NCI-H187 treated with DMSO at 0.1 percent for 48 hours (cell line): Measurements from ENCODE around the gene C3.
"Not testable (repeated sequence)": the region's sequence is repeated elsewhere in the genome, so short reads cannot be mapped to it uniquely, and the experiment has no call there.

Experiments
- DNase-seq: peaks from one replicate; lab custom pipeline; 2025; lab: John Stamatoyannopoulos, UW

C3 gene

GRCh38 chr19:6720369-6721137 lies at the start of gene C3:
C3 (minus strand) TSS chr19:6720650; CDS start chr19:6720589, 61 bp downstream.
- no peak for DNase-seq

- DNase-seq, result no peak
These were observed 48.7 kb upstream of the C3 start for GRCh38 chr19:6769006-6769619.

GRCh38 chr19:6768236-6768785 lies 47.9 kb upstream of the C3 start:
- DNase-seq, result no peak

- DNase-seq, result no peak
These were observed 47.1 kb upstream of the C3 start, which contains the start of gene SH2D3A for GRCh38 chr19:6767357-6768235. SH2D3A (minus strand) TSS chr19:6767435; CDS start chr19:6763748, 3,687 bp downstream.

- DNase-seq, result no peak
These were observed 46.6 kb upstream of the C3 start for GRCh38 chr19:6767081-6767356.

- no peak for DNase-seq
These were observed 46.1 kb upstream of the C3 start for GRCh38 chr19:6766357-6767080.

GRCh38 chr19:6765738-6766356 lies 45.4 kb upstream of the C3 start:
- no peak for DNase-seq

- DNase-seq, result not testable (repeated sequence)
These were observed 41.9 kb upstream of the C3 start for GRCh38 chr19:6762253-6762797.

- no peak for DNase-seq
These were observed 40.7 kb upstream of the C3 start for GRCh38 chr19:6761053-6761676.

- DNase-seq, result no peak
These were observed 40.2 kb upstream of the C3 start for GRCh38 chr19:6760606-6761005.

GRCh38 chr19:6754653-6755463 lies 34.4 kb upstream of the C3 start:
- DNase-seq, result no peak

- DNase-seq, result no peak
These were observed 33.7 kb upstream of the C3 start for GRCh38 chr19:6754136-6754535.

- no peak for DNase-seq
These were observed 33.0 kb upstream of the C3 start for GRCh38 chr19:6753178-6754031.

GRCh38 chr19:6752256-6753177 lies 32.1 kb upstream of the C3 start:
- no peak for DNase-seq

GRCh38 chr19:6751189-6751588 lies 30.7 kb upstream of the C3 start:
- DNase-seq, result no peak

GRCh38 chr19:6750062-6750461 lies 29.6 kb upstream of the C3 start:
- no peak for DNase-seq

- not testable (repeated sequence) for DNase-seq
These were observed 28.1 kb upstream of the C3 start for GRCh38 chr19:6748543-6748942.

GRCh38 chr19:6745965-6746364 lies 25.5 kb upstream of the C3 start:
- DNase-seq, result no peak
